NCI-H2029 treated with DMSO at 0.1 percent for 48 hours (cell line): ENCODE measurements around the gene SLC1A2.

Experiments
- DNase-seq: peaks from one replicate; lab custom pipeline; 2025; lab: John Stamatoyannopoulos, UW

The SLC1A2 gene

GRCh38 chr11:35271031-35271430 lies 148.3 kb downstream of the SLC1A2 start:
- DNase-seq = no peak

- DNase-seq = no peak
Observed at GRCh38 chr11:35270342-35270741, 149.0 kb downstream of the SLC1A2 start.

GRCh38 chr11:35267504-35267903 lies 151.9 kb downstream of the SLC1A2 start:
- DNase-seq = no peak

- no peak for DNase-seq
Observed at GRCh38 chr11:35265755-35266454, 153.5 kb downstream of the SLC1A2 start.

GRCh38 chr11:35262735-35263134 lies 156.6 kb downstream of the SLC1A2 start:
- no peak for DNase-seq

- DNase-seq = no peak
Observed at GRCh38 chr11:35262056-35262455, 157.3 kb downstream of the SLC1A2 start.

GRCh38 chr11:35261197-35261596 lies 158.2 kb downstream of the SLC1A2 start:
- no peak for DNase-seq

- no peak for DNase-seq
Observed at GRCh38 chr11:35260342-35260985, 158.9 kb downstream of the SLC1A2 start.

GRCh38 chr11:35259529-35259928 lies 159.8 kb downstream of the SLC1A2 start:
- no peak for DNase-seq

- DNase-seq = no peak
Observed at GRCh38 chr11:35257281-35257680, 162.1 kb downstream of the SLC1A2 start.

GRCh38 chr11:35256296-35256695 lies 163.1 kb downstream of the SLC1A2 start:
- DNase-seq = no peak

GRCh38 chr11:35255514-35255913 lies 163.8 kb downstream of the SLC1A2 start:
- no peak for DNase-seq

GRCh38 chr11:35253237-35253636 lies 166.1 kb downstream of the SLC1A2 start:
- DNase-seq = no peak

GRCh38 chr11:35250621-35251020 lies 168.7 kb downstream of the SLC1A2 start:
- no peak for DNase-seq

GRCh38 chr11:35250192-35250591 lies 169.2 kb downstream of the SLC1A2 start:
- DNase-seq = no peak

- no peak for DNase-seq
Observed at GRCh38 chr11:35248558-35249323, 170.6 kb downstream of the SLC1A2 start.

GRCh38 chr11:35247863-35248262 lies 171.5 kb downstream of the SLC1A2 start:
- DNase-seq = no peak

GRCh38 chr11:35247428-35247827 lies 171.9 kb downstream of the SLC1A2 start:
- no peak for DNase-seq

- no peak for DNase-seq
Observed at GRCh38 chr11:35246745-35247144, 172.6 kb downstream of the SLC1A2 start.

GRCh38 chr11:35245786-35246185 lies 173.6 kb downstream of the SLC1A2 start:
- no peak for DNase-seq

GRCh38 chr11:35245056-35245455 lies 174.3 kb downstream of the SLC1A2 start:
- DNase-seq = no peak

- no peak for DNase-seq
Observed at GRCh38 chr11:35243774-35244173, 175.6 kb downstream of the SLC1A2 start.
